ENCODE data around the gene RBM4.
"Not testable (repeated sequence)": the region's sequence is repeated elsewhere in the genome, so short reads cannot be mapped to it uniquely, and the experiment has no call there.

RBM4 gene

GRCh38 chr11:66604155-66604554, 34.3 kb upstream of the RBM4 start:
- DNase-seq (ENCODE audit: low spot score): no peak
- in situ Hi-C loops (cut with MboI; ENCODE audit: low pct_unique_long_range_greater_than_20kb, low sequenced_read_pairs, unreplicated experiment): no loop called here
- no peak for TF ChIP-seq CTCF (IDR thresholded peaks at IDR 0.05; ENCODE audit: extremely low read depth, insufficient read depth, missing control alignments)

GRCh38 chr11:66606608-66607007, 31.9 kb upstream of the RBM4 start:
- in situ Hi-C loops (cut with MboI; ENCODE audit: low pct_unique_long_range_greater_than_20kb, low sequenced_read_pairs, unreplicated experiment); DNase-seq (ENCODE audit: low spot score): not testable (repeated sequence)

GRCh38 chr11:66607126-66607834, 31.2 kb upstream of the RBM4 start:
- in situ Hi-C loops (cut with MboI; ENCODE audit: low pct_unique_long_range_greater_than_20kb, low sequenced_read_pairs, unreplicated experiment): no loop called here
- no peak for TF ChIP-seq CTCF (IDR thresholded peaks at IDR 0.05; ENCODE audit: extremely low read depth, insufficient read depth, missing control alignments)
- DNase-seq (ENCODE audit: low spot score): no peak

- TF ChIP-seq CTCF (IDR thresholded peaks at IDR 0.05; ENCODE audit: extremely low read depth, insufficient read depth, missing control alignments): no peak
- no peak for DNase-seq (ENCODE audit: low spot score)
- in situ Hi-C loops (cut with MboI; ENCODE audit: low pct_unique_long_range_greater_than_20kb, low sequenced_read_pairs, unreplicated experiment): no loop called here
These were observed 28.5 kb upstream of the RBM4 start for GRCh38 chr11:66609721-66610617.

- no peak for TF ChIP-seq CTCF (IDR thresholded peaks at IDR 0.05; ENCODE audit: extremely low read depth, insufficient read depth, missing control alignments)
- no peak for DNase-seq (ENCODE audit: low spot score)
- in situ Hi-C loops (cut with MboI; ENCODE audit: low pct_unique_long_range_greater_than_20kb, low sequenced_read_pairs, unreplicated experiment): no loop called here
These were observed 26.0 kb upstream of the RBM4 start for GRCh38 chr11:66612458-66612857.

GRCh38 chr11:66614073-66614472, 24.4 kb upstream of the RBM4 start:
- in situ Hi-C loops (cut with MboI; ENCODE audit: low pct_unique_long_range_greater_than_20kb, low sequenced_read_pairs, unreplicated experiment): no loop called here
- no peak for TF ChIP-seq CTCF (IDR thresholded peaks at IDR 0.05; ENCODE audit: extremely low read depth, insufficient read depth, missing control alignments)
- DNase-seq (ENCODE audit: low spot score): no peak

All from GM13977 (cell line).